ENCODE results near the gene IL5. TPM values are rescaled to one million over a fixed set of nuclear protein-coding genes. Genes with fewer than 3 reads are reported as not detected.
A peak's percentile ranks its signal among the peaks of the same experiment; 100 is the strongest.

The IL5 gene
- total RNA-seq, 2 donors from 2014 or later: not detected

- peak; percentile 32 to 54 for TF ChIP-seq CTCF (IDR thresholded peaks at IDR 0.05)
- H3K27me3 ChIP-seq: no peaks in the 10 kb centered on the region
- H3K4me1 ChIP-seq: peaks cover 0 to 14% of the 10 kb centered on the region in 2 donors
- H3K4me3 ChIP-seq: no peak overlapping the region
- no peaks in the 10 kb centered on the region for H3K9me3 ChIP-seq
- no peaks in the 10 kb centered on the region for H3K36me3 ChIP-seq
- no peak for DNase-seq (ENCODE audit: low spot score)
- H3K27ac ChIP-seq: no peak overlapping the region
Observed at GRCh38 chr5:132506094-132506692, 37.1 kb downstream of the IL5 start.

- Histone ChIP-seq H3K4me1 (peaks cover 0 to 17% of the 10 kb centered on the region in 2 donors), H3K27me3 (no peaks in the 10 kb centered on the region), H3K27ac (no peak overlapping the region), H3K9me3 (no peaks in the 10 kb centered on the region), H3K36me3 (no peaks in the 10 kb centered on the region), H3K4me3 (no peak overlapping the region)
- no peak for DNase-seq (ENCODE audit: low spot score)
- TF ChIP-seq CTCF (IDR thresholded peaks at IDR 0.05): no peak
Observed at GRCh38 chr5:132505641-132506040, 37.7 kb downstream of the IL5 start.

DNA sequence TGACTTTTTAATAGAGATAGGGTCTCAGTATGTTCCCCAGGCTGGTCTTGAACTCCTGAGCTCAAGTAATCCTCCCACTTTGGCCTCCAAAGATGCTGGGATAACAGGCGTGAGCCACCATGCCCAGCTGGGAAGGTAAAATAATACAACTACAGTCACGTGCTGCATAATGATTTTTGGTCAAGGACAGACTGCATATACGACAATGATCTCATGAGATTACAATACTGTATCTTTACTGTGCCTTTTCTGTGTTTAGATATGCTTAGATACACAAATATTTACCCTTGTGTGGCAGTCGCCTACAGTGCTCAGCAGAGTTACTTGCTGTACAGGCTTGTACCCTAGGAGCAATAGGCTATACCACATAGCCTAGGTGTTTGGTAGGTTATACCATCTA is 38.6 kb downstream of the IL5 start:
- H3K9me3 ChIP-seq: no peaks in the 10 kb centered on the region

DNA sequence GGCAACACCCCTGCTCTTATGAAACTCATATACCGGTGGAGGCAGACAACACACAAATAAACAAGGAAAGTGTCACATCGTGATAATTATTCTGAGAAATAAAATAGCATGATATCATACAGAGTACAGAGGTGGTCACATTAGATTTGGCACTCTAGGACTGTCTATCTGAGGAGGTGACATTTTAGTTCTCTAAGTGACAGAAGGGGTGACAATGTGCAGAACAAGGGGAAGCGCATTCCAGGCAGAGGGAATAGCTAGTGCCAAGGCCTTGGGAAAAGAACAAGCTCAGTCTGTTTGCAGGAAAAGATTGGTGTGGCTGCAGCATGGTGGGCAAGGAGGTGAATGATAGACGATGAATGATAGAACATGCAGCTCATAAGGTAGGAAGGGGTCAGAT is 40.1 kb downstream of the IL5 start:
- no peak overlapping the region for H3K4me3 ChIP-seq
- no peaks in the 10 kb centered on the region for H3K36me3 ChIP-seq
- no peak for TF ChIP-seq CTCF (IDR thresholded peaks at IDR 0.05)
- DNase-seq (ENCODE audit: low spot score): no peak
- no peaks in the 10 kb centered on the region for H3K9me3 ChIP-seq
- peaks cover 0 to 17% of the 10 kb centered on the region in 2 donors for H3K4me1 ChIP-seq
- H3K27ac ChIP-seq: no peak overlapping the region
- no peaks in the 10 kb centered on the region for H3K27me3 ChIP-seq

More for the DNA sequence above, 38.6 kb downstream of the IL5 start:
- Histone ChIP-seq H3K36me3 (no peaks in the 10 kb centered on the region), H3K27me3 (no peaks in the 10 kb centered on the region), H3K4me1 (peaks cover 0 to 17% of the 10 kb centered on the region in 2 donors), H3K27ac (no peak overlapping the region), H3K4me3 (no peak overlapping the region)
- no peak for TF ChIP-seq CTCF (IDR thresholded peaks at IDR 0.05)
- DNase-seq (ENCODE audit: low spot score): no peak

- Histone ChIP-seq H3K27me3 (no peaks in the 10 kb centered on the region), H3K9me3 (no peaks in the 10 kb centered on the region), H3K4me1 (peaks cover 0 to 26% of the 10 kb centered on the region in 2 donors), H3K4me3 (no peak overlapping the region), H3K27ac (peak overlapping the region; percentile 7 to 9), H3K36me3 (no peaks in the 10 kb centered on the region)
- TF ChIP-seq CTCF (IDR thresholded peaks at IDR 0.05): no peak
- DNase-seq (ENCODE audit: low spot score): peak; percentile 57
Observed at GRCh38 chr5:132501961-132502931, 41.1 kb downstream of the IL5 start.

Measured in right atrium auricular region (tissue), 2 donors.